ENCODE measurements around the gene AK8. TPM values are rescaled to one million over a fixed set of nuclear protein-coding genes. Genes with fewer than 3 reads are reported as not detected.

The AK8 gene
- total and polyA plus RNA-seq, 12 donors, result 0.09 to 1.0 (median 0.21) TPM; not detected in 6

DNA sequence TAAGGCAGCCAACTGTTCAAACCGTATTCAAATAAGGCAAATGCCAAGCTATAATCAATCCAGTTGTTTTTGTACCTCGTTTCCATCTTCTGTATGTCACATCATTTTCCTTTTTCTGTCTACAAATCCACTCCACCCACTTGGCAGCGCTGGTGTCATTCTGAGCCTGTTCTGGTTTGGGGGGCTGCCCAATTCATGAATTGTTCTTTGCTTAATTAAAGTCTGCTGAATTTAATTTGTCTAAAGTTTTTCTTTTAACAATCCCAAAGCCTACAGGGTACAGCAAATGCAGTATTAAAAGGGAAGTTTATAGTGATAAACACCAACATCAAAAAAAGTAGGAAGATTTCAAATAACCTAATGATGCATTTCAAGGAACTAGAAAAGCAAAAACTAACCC lies 114.5 kb downstream of the AK8 start:
- DNase-seq (no peak), ATAC-seq (no peak)
- no peak overlapping the region for H3K27ac ChIP-seq
- no peak overlapping the region for H3K4me3 ChIP-seq
- H3K9me3 ChIP-seq, result peaks cover 0 to 6% (median 0%) of the 10 kb centered on the region in 11 donors
- 86 to 91% methylated on average over 3 of the region's 3 CpGs for WGBS, 2 donors
- peaks cover 0 to 19% (median 0%) of the 10 kb centered on the region in 7 donors for H3K27me3 ChIP-seq
- no peaks in the 10 kb centered on the region for H3K36me3 ChIP-seq
- intact Hi-C loops (cut with DNase I), result no loop called here
- no peak for TF ChIP-seq CTCF (IDR thresholded peaks at IDR 0.05)
- H3K4me1 ChIP-seq, result peaks cover 0 to 3% (median 1%) of the 10 kb centered on the region in 9 donors

- TF ChIP-seq CTCF (IDR thresholded peaks at IDR 0.05), result no peak
- ATAC-seq, result no peak
- WGBS, 2 donors, result 91 to 93% methylated on average over 4 of the region's 4 CpGs
Observed at GRCh38 chr9:132762896-132763295, 115.2 kb downstream of the AK8 start.

GRCh38 chr9:132761602-132762001 lies 116.5 kb downstream of the AK8 start:
- H3K27me3 ChIP-seq, result peaks cover 0 to 17% (median 0%) of the 10 kb centered on the region in 7 donors
- no peak overlapping the region for H3K4me3 ChIP-seq
- H3K9me3 ChIP-seq, result peaks cover 0 to 4% (median 0%) of the 10 kb centered on the region in 11 donors
- H3K4me1 ChIP-seq, result no peaks in the 10 kb centered on the region
- WGBS, 2 donors, result 86 to 97% methylated on average over 1 of the region's 1 CpG
- no peaks in the 10 kb centered on the region for H3K36me3 ChIP-seq
- no peak for TF ChIP-seq CTCF (IDR thresholded peaks at IDR 0.05)
- no peak overlapping the region for H3K27ac ChIP-seq
- DNase-seq (no peak), ATAC-seq (no peak)
- intact Hi-C loops (cut with DNase I), result no loop called here

More at GRCh38 chr9:132762896-132763295, 115.2 kb downstream of the AK8 start:
- no peaks in the 10 kb centered on the region for H3K4me1 ChIP-seq
- H3K4me3 ChIP-seq, result no peak overlapping the region
- intact Hi-C loops (cut with DNase I), result no loop called here
- DNase-seq, result no peak
- H3K27me3 ChIP-seq, result peaks cover 0 to 19% (median 0%) of the 10 kb centered on the region in 7 donors
- H3K9me3 ChIP-seq, result peaks cover 0 to 6% (median 0%) of the 10 kb centered on the region in 11 donors
- H3K36me3 ChIP-seq, result no peaks in the 10 kb centered on the region
- H3K27ac ChIP-seq, result no peak overlapping the region

- intact Hi-C loops (cut with DNase I), result no loop called here
- H3K4me3 ChIP-seq, result no peak overlapping the region
- no peaks in the 10 kb centered on the region for H3K9me3 ChIP-seq
- peaks cover 0 to 17% (median 0%) of the 10 kb centered on the region in 7 donors for H3K27me3 ChIP-seq
- no peak overlapping the region for H3K27ac ChIP-seq
- DNase-seq, result no peak
- TF ChIP-seq CTCF (IDR thresholded peaks at IDR 0.05), result no peak
- 71 to 84% methylated on average over 1 of the region's 1 CpG for WGBS, 2 donors
- no peaks in the 10 kb centered on the region for H3K36me3 ChIP-seq
- H3K4me1 ChIP-seq, result peaks cover 0 to 5% (median 0%) of the 10 kb centered on the region in 9 donors
- ATAC-seq, result no peak
Observed at GRCh38 chr9:132760057-132760456, 118.0 kb downstream of the AK8 start.
